Amygdala (tissue), 56 donors: ENCODE measurements around the gene SLC39A11.
A peak's percentile ranks its signal among the peaks of the same experiment; 100 is the strongest.
"Not testable (repeated sequence)": the region's sequence is repeated elsewhere in the genome, so short reads cannot be mapped to it uniquely, and the experiment has no call there.

Experiments used
- DNase-seq, 56 donors: peaks; one replicate each; lab custom pipeline; 2025; lab: John Stamatoyannopoulos, UW

SLC39A11 gene

GRCh38 chr17:72967277-72967970 lies 125.1 kb downstream of the SLC39A11 start:
- peak in 1 of 56 donors; percentile 28 for DNase-seq

GRCh38 chr17:72962106-72962505 lies 130.4 kb downstream of the SLC39A11 start:
- no peak for DNase-seq

- DNase-seq, result no peak
Measured at GRCh38 chr17:72955391-72956140, 136.9 kb downstream of the SLC39A11 start.

GRCh38 chr17:72954579-72954978 lies 137.9 kb downstream of the SLC39A11 start:
- DNase-seq, result no peak

- DNase-seq, result no peak
Measured at GRCh38 chr17:72953621-72954020, 138.9 kb downstream of the SLC39A11 start.

GRCh38 chr17:72952641-72953315 lies 139.7 kb downstream of the SLC39A11 start:
- no peak for DNase-seq

- DNase-seq, result no peak
Measured at GRCh38 chr17:72952220-72952619, 140.3 kb downstream of the SLC39A11 start.

- DNase-seq, result no peak
Measured at GRCh38 chr17:72950242-72950931, 142.1 kb downstream of the SLC39A11 start.

- no peak for DNase-seq
Measured at GRCh38 chr17:72948115-72948514, 144.4 kb downstream of the SLC39A11 start.

GRCh38 chr17:72947475-72947874 lies 145.0 kb downstream of the SLC39A11 start:
- DNase-seq, result no peak

GRCh38 chr17:72946696-72947095 lies 145.8 kb downstream of the SLC39A11 start:
- DNase-seq, result no peak

GRCh38 chr17:72946156-72946555 lies 146.3 kb downstream of the SLC39A11 start:
- DNase-seq, result peak in 1 of 56 donors; percentile 24

GRCh38 chr17:72945473-72945872 lies 147.0 kb downstream of the SLC39A11 start:
- DNase-seq, result no peak

- peak in 8 of 56 donors; percentile 9 to 45 (median 37) for DNase-seq
Measured at GRCh38 chr17:72943826-72944689, 148.4 kb downstream of the SLC39A11 start.

GRCh38 chr17:72942579-72942978 lies 149.9 kb downstream of the SLC39A11 start:
- DNase-seq, result peak in 2 of 56 donors; percentile 7 to 19

- DNase-seq, result no peak
Measured at GRCh38 chr17:72940496-72940895, 152.0 kb downstream of the SLC39A11 start.

- DNase-seq, result no peak
Measured at GRCh38 chr17:72938482-72938881, 154.0 kb downstream of the SLC39A11 start.

- DNase-seq, result no peak
Measured at GRCh38 chr17:72937707-72938106, 154.8 kb downstream of the SLC39A11 start.

- not testable (repeated sequence) for DNase-seq
Measured at GRCh38 chr17:72937254-72937653, 155.2 kb downstream of the SLC39A11 start.

GRCh38 chr17:72935984-72936383 lies 156.5 kb downstream of the SLC39A11 start:
- DNase-seq, result no peak
